Measurements from ENCODE around the gene CARF.
A peak's percentile ranks its signal among the peaks of the same experiment; 100 is the strongest.
"Not testable (repeated sequence)": the region's sequence is repeated elsewhere in the genome, so short reads cannot be mapped to it uniquely, and the experiment has no call there.

CARF gene

GRCh38 chr2:202911512-202912341, at the start of gene CARF, which contains the start of gene WDR12:
Gene CARF, plus strand, starts transcription at chr2:202912275. Its CDS starts 29,628 bp downstream, at chr2:202941903.
Gene WDR12, minus strand, starts transcription at chr2:202911673. Its CDS starts 197 bp downstream, at chr2:202911476.
- DNase-seq (ENCODE audit: low read depth in 1 of 2, low spot score in 1 of 2), result peak; percentile 73 to 75

- DNase-seq (ENCODE audit: low read depth in 1 of 2, low spot score in 1 of 2), result peak; percentile 24 to 47
Observed at GRCh38 chr2:202870431-202871299, 41.4 kb upstream of the CARF start.

GRCh38 chr2:202871300-202872141, 40.6 kb upstream of the CARF start, which contains the start of gene ICA1L:
Gene ICA1L, minus strand, starts transcription at chr2:202871766. Its CDS starts 42,757 bp downstream, at chr2:202829009.
- DNase-seq (ENCODE audit: low read depth in 1 of 2, low spot score in 1 of 2), result peak; percentile 5 to 28

- DNase-seq (ENCODE audit: low read depth in 1 of 2, low spot score in 1 of 2), result no peak
Observed at GRCh38 chr2:202877699-202878098, 34.4 kb upstream of the CARF start.

GRCh38 chr2:202881570-202881969, 30.5 kb upstream of the CARF start:
- DNase-seq (ENCODE audit: low read depth in 1 of 2, low spot score in 1 of 2), result no peak

- no peak for DNase-seq (ENCODE audit: low read depth in 1 of 2, low spot score in 1 of 2)
Observed at GRCh38 chr2:202883987-202884675, 27.9 kb upstream of the CARF start.

GRCh38 chr2:202885190-202885589, 26.9 kb upstream of the CARF start:
- DNase-seq (ENCODE audit: low read depth in 1 of 2, low spot score in 1 of 2), result no peak

- not testable (repeated sequence) for DNase-seq (ENCODE audit: low read depth in 1 of 2, low spot score in 1 of 2)
Observed at GRCh38 chr2:202905507-202905906, 6.6 kb upstream of the CARF start.

GRCh38 chr2:202908186-202908585, 3.9 kb upstream of the CARF start:
- no peak for DNase-seq (ENCODE audit: low read depth in 1 of 2, low spot score in 1 of 2)

- no peak for DNase-seq (ENCODE audit: low read depth in 1 of 2, low spot score in 1 of 2)
Observed at GRCh38 chr2:202909394-202910192, 2.5 kb upstream of the CARF start.

- DNase-seq (ENCODE audit: low read depth in 1 of 2, low spot score in 1 of 2), result not testable (repeated sequence)
Observed at GRCh38 chr2:202910250-202910649, 1.8 kb upstream of the CARF start.

GRCh38 chr2:202910698-202911097, 1.4 kb upstream of the CARF start:
- DNase-seq (ENCODE audit: low read depth in 1 of 2, low spot score in 1 of 2), result no peak

GRCh38 chr2:202911203-202911511, 918 bp upstream of the CARF start:
- no peak for DNase-seq (ENCODE audit: low read depth in 1 of 2, low spot score in 1 of 2)

GRCh38 chr2:202912342-202913201, 497 bp downstream of the CARF start:
- peak in 1 of 2 donors; percentile 4 for DNase-seq (ENCODE audit: low read depth in 1 of 2, low spot score in 1 of 2)

GRCh38 chr2:202918860-202919259, 6.8 kb downstream of the CARF start:
- no peak for DNase-seq (ENCODE audit: low read depth in 1 of 2, low spot score in 1 of 2)

- DNase-seq (ENCODE audit: low read depth in 1 of 2, low spot score in 1 of 2), result no peak
Observed at GRCh38 chr2:202932425-202933138, 20.5 kb downstream of the CARF start.

- no peak for DNase-seq (ENCODE audit: low read depth in 1 of 2, low spot score in 1 of 2)
Observed at GRCh38 chr2:202933139-202933510, 21.1 kb downstream of the CARF start.

GRCh38 chr2:202933958-202934357, 21.9 kb downstream of the CARF start:
- no peak for DNase-seq (ENCODE audit: low read depth in 1 of 2, low spot score in 1 of 2)

All from stimulated activated CD4-positive, alpha-beta T cell treated with anti-CD3 and anti-CD28 coated beads, Interleukin-15, amount 100 ng/mL, for 1 hour (primary cell).